GM12878 (cell line): Measurements from ENCODE around the gene SLC5A11. TPM values are rescaled to one million over a fixed set of nuclear protein-coding genes. Genes with fewer than 3 reads are reported as not detected.

Source experiments
- BCL3 ChIP-seq: IDR thresholded peaks from 2 replicates; pipeline ENCODE4 v1.6.1; 2011; ENCODE audit warnings: borderline replicate concordance, low read depth, mild to moderate bottlenecking, moderate library complexity, low read length; ENCODE audit not compliant: insufficient read depth, poor library complexity, severe bottlenecking
- E4F1 ChIP-seq: fragments of 450-650 bp; IDR thresholded peaks from 2 replicates; pipeline ENCODE4 v1.6.1; 2018; ENCODE audit warnings: borderline replicate concordance, mild to moderate bottlenecking; ENCODE audit not compliant: partially characterized antibody
- EZH2 ChIP-seq: IDR thresholded peaks from 2 replicates; pipeline ENCODE4 v1.6.1; 2012; ENCODE audit warnings: low read depth, mild to moderate bottlenecking, control low read depth, inconsistent platforms, low read length, borderline replicate concordance; ENCODE audit not compliant: control insufficient read depth
- JUNB ChIP-seq: IDR thresholded peaks from 2 replicates; pipeline ENCODE4 v1.6.1; 2016; ENCODE audit warnings: antibody characterized with exemption, mild to moderate bottlenecking
- MTA3 ChIP-seq: IDR thresholded peaks from 2 replicates; pipeline ENCODE4 v1.6.1; 2012; ENCODE audit warnings: low read length, inconsistent platforms, borderline replicate concordance
- RBBP5 ChIP-seq: fragments of 200-600 bp; sonication (generic); conservative IDR thresholded peaks from 2 replicates; pipeline ENCODE4 v1.6.1; 2016
- SMAD5 ChIP-seq: IDR thresholded peaks from 2 replicates; pipeline ENCODE4 v1.6.1; 2016; ENCODE audit warnings: antibody characterized with exemption, low read depth
- ZNF687 ChIP-seq: fragments of 450-650 bp; IDR thresholded peaks from 2 replicates; pipeline ENCODE4 v1.6.1; 2017; ENCODE audit warnings: mild to moderate bottlenecking, moderate library complexity
- polyA plus RNA-seq, 11 experiments: library from polyadenylated mRNA; depleted of rRNA in 4 of 11; unstranded in 6 of 11; stranded (reverse) in 5 of 11; fragments of >200 nt; fragmentation: Nextera tagmentation in 4 of 11; fragmentation: Illumina TruSeq in 1 of 11; extraction: Ambion mirVana in 4 of 11; extraction: Trizol in 1 of 11; gene quantifications; 1 replicate in 1 of 11; 2 replicates in 10 of 11; pipeline versions ENCODE4 v1.2.1 to v1.2.3, GENCODE V29; 2011 to 2016; ENCODE audit warnings: inconsistent platforms in 2 of 11, missing spikeins in 2 of 11, low read depth in 1 of 11
- total RNA-seq, 4 experiments: library from RNA; depleted of rRNA in 3 of 4; stranded (reverse); fragments of >200 nt in 3 of 4; fragmentation: Illumina TruSeq in 1 of 4; extraction: Trizol in 1 of 4; gene quantifications; 2 replicates each; pipeline versions ENCODE4 v1.2.1 to v1.2.3, GENCODE V29; 2013 to 2021

Gene SLC5A11
- total and polyA plus RNA-seq, 10 of the 15 experiments (the other 5 are each of a cell fraction or from before 2014, with no cell fraction given): 0.10 TPM; not detected in 9

GRCh38 chr16:24854607-24855171, 8.9 kb downstream of the SLC5A11 start (continued):
- TF ChIP-seq ZNF687: no peak
- no peak for TF ChIP-seq RBBP5
- TF ChIP-seq BCL3: no peak
- no peak for TF ChIP-seq MTA3
- no peak for TF ChIP-seq E4F1
- no peak for TF ChIP-seq JUNB
- no peak for TF ChIP-seq EZH2
- no peak for TF ChIP-seq SMAD5
